Spleen (tissue), 7 donors: ENCODE data around the gene FAM181B.

ENCODE experiments used
- CTCF ChIP-seq, 11 experiments: fragments of 200-600 bp in 7 of 11; fragments of 450-650 bp in 4 of 11; sonication (generic) in 4 of 11; IDR thresholded peaks in 8 of 11; conservative IDR thresholded peaks in 3 of 11; 1 replicate in 7 of 11; 2 replicates in 4 of 11; pipeline versions ENCODE4 v1.4.0 to v1.8.0; 2016 to 2021; ENCODE audit warnings: antibody characterized with exemption in 11 of 11, inconsistent platforms in 4 of 11, mild to moderate bottlenecking in 1 of 11
- POLR2A ChIP-seq, 3 donors: fragments of 450-650 bp; IDR thresholded peaks; one replicate each; pipeline ENCODE4 v1.5.1; 2017; ENCODE audit warnings: antibody characterized with exemption in 3 of 3, mild to moderate bottlenecking in 1 of 3
- POLR2AphosphoS5 ChIP-seq, 3 donors: sonication (generic); formaldehyde crosslinking; IDR thresholded peaks; one replicate each; pipeline ENCODE4 v1.5.1; 2017; ENCODE audit warnings: antibody characterized with exemption in 3 of 3
- donor health status: DM: no; HTN: no; CAD: no; lungs with moderate emphysema.
- donor health status: DM: no; HTN: no; CAD: no.
- donor health status: DM: no; HTN: no; CAD: no.

GRCh38 chr11:82698576-82699352 is 34.9 kb downstream of the FAM181B start:
- TF ChIP-seq POLR2A (IDR thresholded peaks at IDR 0.05) (no peak), CTCF (IDR thresholded peaks at IDR 0.05 in 8 of 11, conservative IDR thresholded peaks at IDR 0.05 in 3 of 11) (no peak), POLR2AphosphoS5 (IDR thresholded peaks at IDR 0.05) (no peak)
